Thyroid gland (tissue), 4 donors: ENCODE results near the gene CD36. TPM values are rescaled to one million over a fixed set of nuclear protein-coding genes. Genes with fewer than 3 reads are reported as not detected.
"Not testable (repeated sequence)": the region's sequence is repeated elsewhere in the genome, so short reads cannot be mapped to it uniquely, and the experiment has no call there.

Experiments used
- DNase-seq, 2 donors: peaks; one replicate each; pipeline ENCODE4 v3.0.0-alpha.2; 2019
- H3K27ac ChIP-seq, 3 donors: fragments of 200-600 bp; sonication (generic); 1 replicate in 2 of 3; 2 replicates in 1 of 3; pipeline ENCODE4 v1.5.1; 2016 to 2019; ENCODE audit warnings: mild to moderate bottlenecking in 1 of 3, moderate library complexity in 1 of 3
- H3K27me3 ChIP-seq: fragments of 200-600 bp; sonication (generic); one replicate; pipeline ENCODE4 v1.5.1; 2019
- H3K36me3 ChIP-seq, 2 donors: fragments of 200-600 bp; sonication (generic); one replicate each; pipeline ENCODE4 v1.5.1; 2016 to 2019
- H3K4me1 ChIP-seq, 2 donors: fragments of 200-600 bp; sonication (generic); one replicate each; pipeline ENCODE4 v1.5.1; 2017 to 2019
- H3K4me3 ChIP-seq, 3 donors: fragments of 200-600 bp; sonication (generic); replicated peaks in 1 of 3; 1 replicate in 2 of 3; 2 replicates in 1 of 3; pipeline ENCODE4 v1.5.1; 2016; ENCODE audit warnings: mild to moderate bottlenecking in 1 of 3
- H3K9me3 ChIP-seq: fragments of 200-600 bp; sonication (generic); one replicate; pipeline ENCODE4 v1.5.1; 2017
- POLR2A ChIP-seq, 2 donors: fragments of 450-650 bp; IDR thresholded peaks; one replicate each; pipeline ENCODE4 v1.6.1; 2017; ENCODE audit warnings: antibody characterized with exemption in 2 of 2, mild to moderate bottlenecking in 2 of 2, moderate library complexity in 1 of 2
- WGBS, 2 donors: methylation state at CpG; one replicate each; pipeline ENCODE4 v1.1.5; 2017; 5-methylcytosine and 5-hydroxymethylcytosine counted together
- intact Hi-C: fragments of 100-400 bp; cut with DNase I; formaldehyde crosslinking; loops from one replicate; pipeline ENCODE4 v1.15.1; 2023
- total RNA-seq, 4 donors: library from RNA; depleted of rRNA; stranded (reverse); fragments of >200 nt; gene quantifications; one replicate each; pipeline ENCODE4 v1.2.3, GENCODE V29; 2016
- TF ChIP-seq, protein P1 (sequence below), 6 experiments: fragments of 200-600 bp in 3 of 6; fragments of 450-650 bp in 3 of 6; sonication (generic) in 3 of 6; IDR thresholded peaks; one replicate each; pipeline ENCODE4 v1.5.1; 2016 to 2019; ENCODE audit warnings: antibody characterized with exemption in 6 of 6, mild to moderate bottlenecking in 2 of 6, inconsistent platforms in 1 of 6, moderate library complexity in 1 of 6

CD36 gene
- total RNA-seq, 4 donors from 2014 or later, result 137 to 244 (median 155) TPM

DNA sequence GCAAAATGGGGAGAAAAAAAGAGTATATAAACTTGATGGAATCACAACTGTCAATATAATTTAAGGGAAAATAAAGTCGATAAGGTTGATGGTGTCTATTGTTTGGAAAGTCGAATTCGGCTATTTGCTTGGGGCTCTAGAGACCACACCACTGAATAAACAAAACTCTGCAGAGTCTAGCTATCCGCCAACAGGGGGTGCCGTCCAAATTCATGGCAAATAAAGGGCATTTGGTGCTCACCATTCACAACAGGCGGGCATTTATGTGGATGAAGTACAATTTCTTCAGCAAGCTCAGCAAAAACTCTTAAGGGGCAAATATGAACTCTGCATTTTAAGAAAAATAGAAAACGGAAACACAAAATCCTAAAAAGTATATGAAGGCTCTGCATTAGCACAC is 23.3 kb downstream of the CD36 start:
- Histone ChIP-seq H3K4me3 (no peak overlapping the region), H3K9me3 (no peaks in the 10 kb centered on the region), H3K27ac (no peak overlapping the region), H3K27me3 (no peaks in the 10 kb centered on the region), H3K4me1 (no peaks in the 10 kb centered on the region), H3K36me3 (no peaks in the 10 kb centered on the region)
- WGBS, 2 donors, result 85 to 87% methylated on average over 7 of the region's 7 CpGs
- DNase-seq, result no peak
- TF ChIP-seq POLR2A (IDR thresholded peaks at IDR 0.05), result no peak
- TF ChIP-seq, protein P1, sequence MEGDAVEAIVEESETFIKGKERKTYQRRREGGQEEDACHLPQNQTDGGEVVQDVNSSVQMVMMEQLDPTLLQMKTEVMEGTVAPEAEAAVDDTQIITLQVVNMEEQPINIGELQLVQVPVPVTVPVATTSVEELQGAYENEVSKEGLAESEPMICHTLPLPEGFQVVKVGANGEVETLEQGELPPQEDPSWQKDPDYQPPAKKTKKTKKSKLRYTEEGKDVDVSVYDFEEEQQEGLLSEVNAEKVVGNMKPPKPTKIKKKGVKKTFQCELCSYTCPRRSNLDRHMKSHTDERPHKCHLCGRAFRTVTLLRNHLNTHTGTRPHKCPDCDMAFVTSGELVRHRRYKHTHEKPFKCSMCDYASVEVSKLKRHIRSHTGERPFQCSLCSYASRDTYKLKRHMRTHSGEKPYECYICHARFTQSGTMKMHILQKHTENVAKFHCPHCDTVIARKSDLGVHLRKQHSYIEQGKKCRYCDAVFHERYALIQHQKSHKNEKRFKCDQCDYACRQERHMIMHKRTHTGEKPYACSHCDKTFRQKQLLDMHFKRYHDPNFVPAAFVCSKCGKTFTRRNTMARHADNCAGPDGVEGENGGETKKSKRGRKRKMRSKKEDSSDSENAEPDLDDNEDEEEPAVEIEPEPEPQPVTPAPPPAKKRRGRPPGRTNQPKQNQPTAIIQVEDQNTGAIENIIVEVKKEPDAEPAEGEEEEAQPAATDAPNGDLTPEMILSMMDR (IDR thresholded peaks at IDR 0.05), result no peak
- intact Hi-C loops, result loop anchor here (5.0 kb wide), 1 partner anchor 234 kb away; no protein-coding TSS in a partner anchor

- no peaks in the 10 kb centered on the region for H3K27me3 ChIP-seq
- DNase-seq, result no peak
- no peak overlapping the region for H3K4me3 ChIP-seq
- no peak overlapping the region for H3K27ac ChIP-seq
- no peaks in the 10 kb centered on the region for H3K4me1 ChIP-seq
- intact Hi-C loops, result loop anchor here (5.0 kb wide), 1 partner anchor 235 kb away; no protein-coding TSS in a partner anchor
- no peaks in the 10 kb centered on the region for H3K36me3 ChIP-seq
- TF ChIP-seq, protein P1 (IDR thresholded peaks at IDR 0.05), result no peak
- TF ChIP-seq POLR2A (IDR thresholded peaks at IDR 0.05), result no peak
- no peaks in the 10 kb centered on the region for H3K9me3 ChIP-seq
- 88 to 89% methylated on average over 13 of the region's 13 CpGs for WGBS, 2 donors
Observed at GRCh38 chr7:80662252-80662651, 23.8 kb downstream of the CD36 start.

DNA sequence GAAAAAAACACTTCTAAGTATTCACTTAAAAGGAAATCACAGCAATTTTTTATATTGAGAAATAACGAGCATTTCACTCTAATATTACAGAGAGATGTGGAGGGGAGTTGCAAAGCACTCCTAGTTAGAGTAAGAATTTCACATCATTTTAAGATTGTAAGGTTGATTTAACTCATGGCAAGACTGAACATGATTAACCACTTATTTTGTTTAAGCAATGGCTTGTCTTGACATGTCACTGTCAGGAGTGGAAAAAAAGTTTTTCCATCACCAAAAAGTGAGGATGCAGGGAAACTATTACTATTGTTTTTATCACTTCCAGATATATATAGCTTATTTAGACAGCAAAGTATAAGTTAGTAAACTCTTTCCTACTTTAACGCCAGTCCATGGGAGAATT is 27.1 kb downstream of the CD36 start:
- no peak for TF ChIP-seq POLR2A (IDR thresholded peaks at IDR 0.05)
- TF ChIP-seq, protein P1 (IDR thresholded peaks at IDR 0.05), result no peak
- H3K4me1 ChIP-seq, result no peaks in the 10 kb centered on the region
- DNase-seq, result no peak
- intact Hi-C loops, result no loop called here
- 89% methylated on average over 2 of the region's 2 CpGs for WGBS, 2 donors
- H3K9me3 ChIP-seq, result no peaks in the 10 kb centered on the region
- no peak overlapping the region for H3K4me3 ChIP-seq
- no peak overlapping the region for H3K27ac ChIP-seq
- no peaks in the 10 kb centered on the region for H3K36me3 ChIP-seq
- H3K27me3 ChIP-seq, result no peaks in the 10 kb centered on the region

- Histone ChIP-seq H3K9me3 (no peaks in the 10 kb centered on the region), H3K4me3 (no peak overlapping the region), H3K4me1 (no peaks in the 10 kb centered on the region), H3K27me3 (no peaks in the 10 kb centered on the region), H3K36me3 (no peaks in the 10 kb centered on the region), H3K27ac (no peak overlapping the region)
- DNase-seq, result no peak
- WGBS, 2 donors, result 72 to 81% methylated on average over 2 of the region's 2 CpGs
- TF ChIP-seq, protein P1 (IDR thresholded peaks at IDR 0.05), result no peak
- no peak for TF ChIP-seq POLR2A (IDR thresholded peaks at IDR 0.05)
- intact Hi-C loops, result no loop called here
Observed at GRCh38 chr7:80666376-80666775, 27.9 kb downstream of the CD36 start.

DNA sequence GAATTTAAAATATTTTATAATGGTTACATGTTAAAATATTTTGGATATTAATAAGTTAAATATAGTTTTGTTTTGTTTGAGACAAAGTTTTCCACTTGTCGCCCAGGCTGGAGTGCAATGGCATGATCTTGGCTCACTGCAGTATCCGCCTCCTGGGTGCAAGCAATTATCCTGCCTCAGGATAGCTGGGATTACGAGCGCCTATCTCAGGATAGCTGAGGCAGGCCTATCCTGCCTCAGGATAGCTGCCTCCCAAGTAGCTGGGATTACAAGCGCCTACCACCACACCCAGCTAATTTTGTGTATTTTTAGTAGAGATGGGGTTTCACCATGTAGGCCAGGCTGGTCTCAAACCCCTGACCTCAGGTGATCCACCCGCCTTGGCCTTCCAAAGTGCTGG is 30.9 kb downstream of the CD36 start:
- H3K4me1 ChIP-seq, H3K36me3 ChIP-seq, H3K27me3 ChIP-seq, H3K27ac ChIP-seq, H3K4me3 ChIP-seq, intact Hi-C loops, H3K9me3 ChIP-seq, DNase-seq: not testable (repeated sequence)
- 83 to 89% methylated on average over 6 of the region's 6 CpGs for WGBS, 2 donors

- no peaks in the 10 kb centered on the region for H3K36me3 ChIP-seq
- H3K27ac ChIP-seq, result no peak overlapping the region
- WGBS, 2 donors, result 97 to 98% methylated on average over 1 of the region's 1 CpG
- H3K9me3 ChIP-seq, result no peaks in the 10 kb centered on the region
- intact Hi-C loops, result no loop called here
- H3K27me3 ChIP-seq, result no peaks in the 10 kb centered on the region
- no peak overlapping the region for H3K4me3 ChIP-seq
- no peak for TF ChIP-seq POLR2A (IDR thresholded peaks at IDR 0.05)
- TF ChIP-seq, protein P1 (IDR thresholded peaks at IDR 0.05), result no peak
- DNase-seq, result no peak
- H3K4me1 ChIP-seq, result no peaks in the 10 kb centered on the region
Observed at GRCh38 chr7:80671744-80672143, 33.3 kb downstream of the CD36 start.
